H1 (cell line): Measurements from ENCODE around the gene FGFBP3.

Experiments
- HDAC6 ChIP-seq: IDR thresholded peaks from one replicate; pipeline ENCODE4 v1.7.1; 2012; ENCODE audit warnings: low read depth, mild to moderate bottlenecking, inconsistent platforms, low read length, moderate library complexity
- JUN ChIP-seq: IDR thresholded peaks from 2 replicates; pipeline ENCODE4 v1.6.1; 2011; ENCODE audit warnings: low read depth, mild to moderate bottlenecking, improper control_type of control experiment, low read length
- POU5F1 ChIP-seq: IDR thresholded peaks from 2 replicates; pipeline ENCODE4 v1.6.1; 2011; ENCODE audit warnings: low read depth, mild to moderate bottlenecking, low read length, moderate library complexity
- TF ChIP-seq, protein P1 (sequence below): IDR thresholded peaks from 2 replicates; pipeline ENCODE4 v1.6.1; 2012; ENCODE audit warnings: inconsistent platforms

DNA sequence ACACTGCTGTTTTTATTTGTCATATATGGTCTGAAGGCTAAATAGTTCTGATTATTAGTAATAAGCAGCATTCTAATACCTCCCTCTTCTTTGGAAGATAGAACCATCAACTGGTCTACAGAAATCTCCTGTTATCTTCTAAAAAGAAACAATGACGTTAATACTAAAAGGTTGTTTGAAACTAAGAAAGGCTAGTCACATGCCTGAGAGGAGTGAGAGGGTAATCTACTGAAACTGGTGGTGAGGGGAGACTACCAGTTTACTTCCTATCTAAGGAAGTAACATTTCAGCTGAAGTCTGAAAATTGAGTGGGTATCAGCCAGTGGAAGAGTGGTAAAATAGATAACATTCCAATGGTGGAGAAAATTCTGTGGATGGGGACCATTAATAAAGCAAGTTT is 48.4 kb downstream of the FGFBP3 start:
- TF ChIP-seq HDAC6 (no peak), POU5F1 (no peak), JUN (no peak)
- TF ChIP-seq, protein P1, sequence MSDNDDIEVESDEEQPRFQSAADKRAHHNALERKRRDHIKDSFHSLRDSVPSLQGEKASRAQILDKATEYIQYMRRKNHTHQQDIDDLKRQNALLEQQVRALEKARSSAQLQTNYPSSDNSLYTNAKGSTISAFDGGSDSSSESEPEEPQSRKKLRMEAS, result no peak
